WTC11 (cell line): ENCODE results near the gene OSBPL5. TPM values are rescaled to one million over a fixed set of nuclear protein-coding genes. Genes with fewer than 3 reads are reported as not detected.

ENCODE experiments used
- ATAC-seq: fragments of 200-7000 bp; cut with Tn5 transposase; 2 replicates; pipeline ENCODE4 v1.10.0; 2021; ENCODE audit warnings: mild to moderate bottlenecking, moderate library complexity
- CTCF ChIA-PET: fragments of 300-600 bp; sonication (Branson Sonifier 250); formaldehyde crosslinking; loops from one replicate; lab custom pipeline; 2021; ENCODE audit warnings: antibody characterized with exemption; lab: Charles Lee
- POLR2A ChIA-PET: fragments of 350-600 bp; sonication (Branson Sonifier 250); formaldehyde crosslinking; loops from one replicate; lab custom pipeline; 2021; ENCODE audit warnings: antibody characterized with exemption; lab: Charles Lee
- DNase-seq: peaks from one replicate; pipeline ENCODE4 v3.0.0; 2021; ENCODE audit warnings: low spot score
- H3K27ac Mint-ChIP-seq: 2 replicates; pipeline ENCODE4 v1.8.0; 2021; ENCODE audit warnings: mixed read lengths
- H3K27me3 Mint-ChIP-seq: 2 replicates; pipeline ENCODE4 v1.8.0; 2021; ENCODE audit warnings: low read depth, mild to moderate bottlenecking, moderate library complexity, mixed read lengths
- H3K36me3 Mint-ChIP-seq: 2 replicates; pipeline ENCODE4 v1.8.0; 2021; ENCODE audit warnings: mixed read lengths
- H3K4me1 Mint-ChIP-seq: 2 replicates; pipeline ENCODE4 v1.8.0; 2022; ENCODE audit warnings: mixed read lengths
- H3K4me3 Mint-ChIP-seq: 2 replicates; pipeline ENCODE4 v1.8.0; 2021; ENCODE audit warnings: mild to moderate bottlenecking, moderate library complexity, mixed read lengths
- H3K9me3 Mint-ChIP-seq: 2 replicates; pipeline ENCODE4 v1.8.0; 2021; ENCODE audit warnings: mixed read lengths
- EMX1 ChIP-seq: fragments of 250-450 bp; sonication (Bioruptor Pico); IDR thresholded peaks from 2 replicates; pipeline ENCODE4 v1.8.0; 2021; ENCODE audit warnings: mild to moderate bottlenecking
- ERG ChIP-seq: fragments of 250-450 bp; sonication (Bioruptor Pico); IDR thresholded peaks from 2 replicates; pipeline ENCODE4 v1.8.0; 2021; ENCODE audit warnings: mild to moderate bottlenecking
- IRF2 ChIP-seq: sonication (generic); formaldehyde crosslinking; IDR thresholded peaks from 2 replicates; pipeline ENCODE4 v1.8.0; 2022; ENCODE audit warnings: low read depth, missing genetic modification reagents, borderline replicate concordance
- NFE2L1 ChIP-seq: sonication (generic); formaldehyde crosslinking; IDR thresholded peaks from 2 replicates; pipeline ENCODE4 v1.8.1; 2023; ENCODE audit warnings: missing genetic modification reagents
- OVOL2 ChIP-seq: fragments of 250-450 bp; sonication (Bioruptor Pico); IDR thresholded peaks from 2 replicates; pipeline ENCODE4 v1.9.0; 2021; ENCODE audit warnings: mild to moderate bottlenecking, borderline replicate concordance
- SMAD4 ChIP-seq: sonication (generic); formaldehyde crosslinking; IDR thresholded peaks from 2 replicates; pipeline ENCODE4 v1.8.0; 2022; ENCODE audit warnings: mild to moderate bottlenecking, missing genetic modification reagents
- ZBTB21 ChIP-seq: sonication (generic); formaldehyde crosslinking; IDR thresholded peaks from 2 replicates; pipeline ENCODE4 v1.8.1; 2023; ENCODE audit warnings: mild to moderate bottlenecking, missing genetic modification reagents, borderline replicate concordance
- ZNF232 ChIP-seq: sonication (generic); formaldehyde crosslinking; IDR thresholded peaks from 2 replicates; pipeline ENCODE4 v1.8.0; 2022; ENCODE audit warnings: mild to moderate bottlenecking, missing genetic modification reagents
- total RNA-seq: library from RNA; stranded (reverse); gene quantifications from 3 replicates; pipeline ENCODE4 v1.2.3, GENCODE V29; 2021
- TF ChIP-seq, protein P1 (sequence below): sonication (generic); formaldehyde crosslinking; IDR thresholded peaks from 2 replicates; pipeline ENCODE4 v1.8.0; 2023; ENCODE audit warnings: missing genetic modification reagents, mild to moderate bottlenecking, borderline replicate concordance
- TF ChIP-seq, protein P2 (sequence below): sonication (generic); formaldehyde crosslinking; IDR thresholded peaks from 2 replicates; pipeline ENCODE4 v1.8.1; 2023; ENCODE audit warnings: mild to moderate bottlenecking, moderate library complexity, missing genetic modification reagents
- TF ChIP-seq, protein P3 (sequence below): sonication (generic); formaldehyde crosslinking; IDR thresholded peaks from 2 replicates; pipeline ENCODE4 v1.8.1; 2022; ENCODE audit warnings: mild to moderate bottlenecking, missing genetic modification reagents, moderate library complexity, borderline replicate concordance
- TF ChIP-seq, protein P4 (sequence below): sonication (generic); formaldehyde crosslinking; IDR thresholded peaks from 2 replicates; pipeline ENCODE4 v1.8.0; 2023; ENCODE audit warnings: mild to moderate bottlenecking, missing genetic modification reagents
- TF ChIP-seq, protein P5 (sequence below): sonication (generic); formaldehyde crosslinking; IDR thresholded peaks from 2 replicates; pipeline ENCODE4 v1.8.1; 2023; ENCODE audit warnings: mild to moderate bottlenecking, missing genetic modification reagents, moderate library complexity

The OSBPL5 gene
- total RNA-seq, 1 experiment from 2014 or later = 17.7 TPM

- ChIA-PET POLR2A (no interaction called here), CTCF (interaction anchor here (0.7 to 2.4 kb wide), 10 partner anchors 15 to 97 kb away, joined by 3 to 9 read pairs (median 4); partner anchors contain the start of genes MRGPRG and OSBPL5)
- ATAC-seq (no peak; the same call in 1 of the 2 replicates), DNase-seq (no peak)
- no peak for TF ChIP-seq OVOL2 (CRISPR knock-in tag)
- TF ChIP-seq NFE2L1 (CRISPR knock-in tag) = no peak
- TF ChIP-seq IRF2 (CRISPR knock-in tag) = no peak
- Mint-ChIP-seq H3K4me3 (peak overlapping the region; percentile 24; the same call in 1 of the 2 replicates), H3K27ac (no peak overlapping the region), H3K27me3 (peaks cover 14% of the 10 kb centered on the region), H3K9me3 (peaks cover 4% of the 10 kb centered on the region), H3K36me3 (peaks cover 4% of the 10 kb centered on the region; the same call in 1 of the 2 replicates), H3K4me1 (peaks cover 41% of the 10 kb centered on the region)
Observed at GRCh38 chr11:3188496-3189195, 23.5 kb upstream of the OSBPL5 start.

DNA sequence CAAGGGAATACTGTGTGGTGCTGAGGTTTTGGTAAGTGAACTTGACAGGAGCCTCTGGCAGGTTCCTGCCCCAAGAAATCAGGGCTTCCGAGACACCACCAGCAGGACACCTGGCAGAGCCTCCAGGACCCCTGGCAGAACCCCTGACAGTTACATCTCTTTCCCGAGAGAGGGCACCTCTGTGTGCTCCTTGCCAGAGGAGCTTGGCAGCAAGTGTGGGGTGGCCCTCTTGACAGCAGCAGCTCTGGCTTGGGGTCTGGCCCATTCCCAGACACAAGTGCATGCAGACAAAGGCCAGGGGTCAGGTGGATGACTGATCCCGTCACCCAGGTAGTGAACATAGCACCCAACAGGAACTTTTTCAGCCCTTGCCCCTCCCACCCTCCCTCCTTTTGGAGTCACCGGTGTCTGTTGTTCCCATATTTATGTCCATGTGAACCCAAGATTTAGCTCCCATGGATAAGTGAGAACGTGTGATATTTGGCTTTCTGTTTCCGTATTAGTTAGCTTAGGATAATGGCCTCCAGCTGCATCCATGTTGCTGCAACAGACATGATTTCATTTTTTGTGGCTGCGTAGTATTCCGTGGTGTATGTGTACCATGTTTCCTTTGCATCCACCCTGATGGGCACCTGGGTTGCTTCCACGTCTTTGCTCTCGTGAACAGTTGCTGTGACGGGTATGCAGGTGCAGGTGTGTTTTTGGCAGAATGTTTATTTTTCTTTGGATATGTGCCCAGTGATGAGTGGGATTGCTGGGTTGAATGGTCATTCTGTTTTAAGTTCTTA is 21.2 kb upstream of the OSBPL5 start:
- peaks cover 12% of the 10 kb centered on the region for H3K27me3 Mint-ChIP-seq
- no peaks in the 10 kb centered on the region for H3K36me3 Mint-ChIP-seq
- peaks cover 36% of the 10 kb centered on the region for H3K4me1 Mint-ChIP-seq
- DNase-seq = no peak
- H3K9me3 Mint-ChIP-seq = no peaks in the 10 kb centered on the region
- TF ChIP-seq ERG (CRISPR knock-in tag) (no peak), EMX1 (CRISPR knock-in tag) (no peak)
- POLR2A ChIA-PET = no interaction called here
- no peak for ATAC-seq
- CTCF ChIA-PET = interaction anchor here (1.1 kb wide), 1 partner anchor 50 kb away, joined by 3 read pairs; no protein-coding TSS in a partner anchor
- no peak overlapping the region for H3K27ac Mint-ChIP-seq
- H3K4me3 Mint-ChIP-seq = no peak overlapping the region

DNA sequence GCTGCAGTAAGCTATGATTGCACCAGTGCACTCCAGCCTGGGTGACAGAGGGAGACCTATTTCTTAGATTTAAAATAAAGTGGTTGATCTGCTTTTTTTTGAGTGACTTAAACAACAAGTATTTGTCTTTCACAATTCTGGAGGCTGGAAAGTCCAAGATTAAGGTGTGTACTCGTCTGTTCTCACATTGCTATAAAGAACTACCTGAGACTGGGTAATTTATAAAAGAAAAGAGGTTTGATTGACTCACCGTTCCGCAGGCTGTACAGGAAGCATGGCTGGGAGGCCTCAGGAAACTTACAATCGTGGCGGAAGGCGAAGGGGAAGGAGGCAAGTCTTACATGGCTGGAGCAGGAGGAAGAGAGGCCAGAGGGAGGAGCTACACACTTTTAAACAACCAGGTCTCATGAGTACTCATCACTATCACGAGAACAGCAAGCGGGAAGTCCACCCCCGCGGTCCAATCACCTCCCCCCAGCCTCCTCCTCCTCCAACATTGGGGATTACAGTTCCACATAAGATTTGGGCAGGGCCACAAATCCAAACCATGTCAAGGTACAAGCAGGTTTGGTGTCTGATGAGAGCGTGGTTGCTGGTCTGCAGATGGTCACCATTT is 19.7 kb upstream of the OSBPL5 start:
- Mint-ChIP-seq H3K4me1 (peaks cover 24% of the 10 kb centered on the region), H3K36me3 (no peaks in the 10 kb centered on the region), H3K9me3 (peaks cover 10% of the 10 kb centered on the region), H3K27me3 (peaks cover 15% of the 10 kb centered on the region), H3K4me3 (no peak overlapping the region), H3K27ac (no peak overlapping the region)
- ATAC-seq (no peak), DNase-seq (no peak)
- ChIA-PET CTCF (interaction anchor here (0.7 kb wide), 1 partner anchor 327 kb away, joined by 3 read pairs; no protein-coding TSS in a partner anchor), POLR2A (no interaction called here)
- TF ChIP-seq ZBTB21 (no peak), SMAD4 (CRISPR knock-in tag) (no peak), ERG (CRISPR knock-in tag) (no peak), ZNF232 (CRISPR knock-in tag) (no peak)
- TF ChIP-seq, protein P1, sequence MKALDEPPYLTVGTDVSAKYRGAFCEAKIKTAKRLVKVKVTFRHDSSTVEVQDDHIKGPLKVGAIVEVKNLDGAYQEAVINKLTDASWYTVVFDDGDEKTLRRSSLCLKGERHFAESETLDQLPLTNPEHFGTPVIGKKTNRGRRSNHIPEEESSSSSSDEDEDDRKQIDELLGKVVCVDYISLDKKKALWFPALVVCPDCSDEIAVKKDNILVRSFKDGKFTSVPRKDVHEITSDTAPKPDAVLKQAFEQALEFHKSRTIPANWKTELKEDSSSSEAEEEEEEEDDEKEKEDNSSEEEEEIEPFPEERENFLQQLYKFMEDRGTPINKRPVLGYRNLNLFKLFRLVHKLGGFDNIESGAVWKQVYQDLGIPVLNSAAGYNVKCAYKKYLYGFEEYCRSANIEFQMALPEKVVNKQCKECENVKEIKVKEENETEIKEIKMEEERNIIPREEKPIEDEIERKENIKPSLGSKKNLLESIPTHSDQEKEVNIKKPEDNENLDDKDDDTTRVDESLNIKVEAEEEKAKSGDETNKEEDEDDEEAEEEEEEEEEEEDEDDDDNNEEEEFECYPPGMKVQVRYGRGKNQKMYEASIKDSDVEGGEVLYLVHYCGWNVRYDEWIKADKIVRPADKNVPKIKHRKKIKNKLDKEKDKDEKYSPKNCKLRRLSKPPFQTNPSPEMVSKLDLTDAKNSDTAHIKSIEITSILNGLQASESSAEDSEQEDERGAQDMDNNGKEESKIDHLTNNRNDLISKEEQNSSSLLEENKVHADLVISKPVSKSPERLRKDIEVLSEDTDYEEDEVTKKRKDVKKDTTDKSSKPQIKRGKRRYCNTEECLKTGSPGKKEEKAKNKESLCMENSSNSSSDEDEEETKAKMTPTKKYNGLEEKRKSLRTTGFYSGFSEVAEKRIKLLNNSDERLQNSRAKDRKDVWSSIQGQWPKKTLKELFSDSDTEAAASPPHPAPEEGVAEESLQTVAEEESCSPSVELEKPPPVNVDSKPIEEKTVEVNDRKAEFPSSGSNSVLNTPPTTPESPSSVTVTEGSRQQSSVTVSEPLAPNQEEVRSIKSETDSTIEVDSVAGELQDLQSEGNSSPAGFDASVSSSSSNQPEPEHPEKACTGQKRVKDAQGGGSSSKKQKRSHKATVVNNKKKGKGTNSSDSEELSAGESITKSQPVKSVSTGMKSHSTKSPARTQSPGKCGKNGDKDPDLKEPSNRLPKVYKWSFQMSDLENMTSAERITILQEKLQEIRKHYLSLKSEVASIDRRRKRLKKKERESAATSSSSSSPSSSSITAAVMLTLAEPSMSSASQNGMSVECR (CRISPR knock-in tag) = no peak
- TF ChIP-seq, protein P2, sequence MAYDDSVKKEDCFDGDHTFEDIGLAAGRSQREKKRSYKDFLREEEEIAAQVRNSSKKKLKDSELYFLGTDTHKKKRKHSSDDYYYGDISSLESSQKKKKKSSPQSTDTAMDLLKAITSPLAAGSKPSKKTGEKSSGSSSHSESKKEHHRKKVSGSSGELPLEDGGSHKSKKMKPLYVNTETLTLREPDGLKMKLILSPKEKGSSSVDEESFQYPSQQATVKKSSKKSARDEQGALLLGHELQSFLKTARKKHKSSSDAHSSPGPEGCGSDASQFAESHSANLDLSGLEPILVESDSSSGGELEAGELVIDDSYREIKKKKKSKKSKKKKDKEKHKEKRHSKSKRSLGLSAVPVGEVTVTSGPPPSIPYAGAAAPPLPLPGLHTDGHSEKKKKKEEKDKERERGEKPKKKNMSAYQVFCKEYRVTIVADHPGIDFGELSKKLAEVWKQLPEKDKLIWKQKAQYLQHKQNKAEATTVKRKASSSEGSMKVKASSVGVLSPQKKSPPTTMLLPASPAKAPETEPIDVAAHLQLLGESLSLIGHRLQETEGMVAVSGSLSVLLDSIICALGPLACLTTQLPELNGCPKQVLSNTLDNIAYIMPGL (CRISPR knock-in tag) = no peak
- TF ChIP-seq, protein P3, sequence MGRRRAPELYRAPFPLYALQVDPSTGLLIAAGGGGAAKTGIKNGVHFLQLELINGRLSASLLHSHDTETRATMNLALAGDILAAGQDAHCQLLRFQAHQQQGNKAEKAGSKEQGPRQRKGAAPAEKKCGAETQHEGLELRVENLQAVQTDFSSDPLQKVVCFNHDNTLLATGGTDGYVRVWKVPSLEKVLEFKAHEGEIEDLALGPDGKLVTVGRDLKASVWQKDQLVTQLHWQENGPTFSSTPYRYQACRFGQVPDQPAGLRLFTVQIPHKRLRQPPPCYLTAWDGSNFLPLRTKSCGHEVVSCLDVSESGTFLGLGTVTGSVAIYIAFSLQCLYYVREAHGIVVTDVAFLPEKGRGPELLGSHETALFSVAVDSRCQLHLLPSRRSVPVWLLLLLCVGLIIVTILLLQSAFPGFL (CRISPR knock-in tag) = no peak
- TF ChIP-seq, protein P4, sequence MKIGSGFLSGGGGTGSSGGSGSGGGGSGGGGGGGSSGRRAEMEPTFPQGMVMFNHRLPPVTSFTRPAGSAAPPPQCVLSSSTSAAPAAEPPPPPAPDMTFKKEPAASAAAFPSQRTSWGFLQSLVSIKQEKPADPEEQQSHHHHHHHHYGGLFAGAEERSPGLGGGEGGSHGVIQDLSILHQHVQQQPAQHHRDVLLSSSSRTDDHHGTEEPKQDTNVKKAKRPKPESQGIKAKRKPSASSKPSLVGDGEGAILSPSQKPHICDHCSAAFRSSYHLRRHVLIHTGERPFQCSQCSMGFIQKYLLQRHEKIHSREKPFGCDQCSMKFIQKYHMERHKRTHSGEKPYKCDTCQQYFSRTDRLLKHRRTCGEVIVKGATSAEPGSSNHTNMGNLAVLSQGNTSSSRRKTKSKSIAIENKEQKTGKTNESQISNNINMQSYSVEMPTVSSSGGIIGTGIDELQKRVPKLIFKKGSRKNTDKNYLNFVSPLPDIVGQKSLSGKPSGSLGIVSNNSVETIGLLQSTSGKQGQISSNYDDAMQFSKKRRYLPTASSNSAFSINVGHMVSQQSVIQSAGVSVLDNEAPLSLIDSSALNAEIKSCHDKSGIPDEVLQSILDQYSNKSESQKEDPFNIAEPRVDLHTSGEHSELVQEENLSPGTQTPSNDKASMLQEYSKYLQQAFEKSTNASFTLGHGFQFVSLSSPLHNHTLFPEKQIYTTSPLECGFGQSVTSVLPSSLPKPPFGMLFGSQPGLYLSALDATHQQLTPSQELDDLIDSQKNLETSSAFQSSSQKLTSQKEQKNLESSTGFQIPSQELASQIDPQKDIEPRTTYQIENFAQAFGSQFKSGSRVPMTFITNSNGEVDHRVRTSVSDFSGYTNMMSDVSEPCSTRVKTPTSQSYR = no peak
- TF ChIP-seq, protein P5, sequence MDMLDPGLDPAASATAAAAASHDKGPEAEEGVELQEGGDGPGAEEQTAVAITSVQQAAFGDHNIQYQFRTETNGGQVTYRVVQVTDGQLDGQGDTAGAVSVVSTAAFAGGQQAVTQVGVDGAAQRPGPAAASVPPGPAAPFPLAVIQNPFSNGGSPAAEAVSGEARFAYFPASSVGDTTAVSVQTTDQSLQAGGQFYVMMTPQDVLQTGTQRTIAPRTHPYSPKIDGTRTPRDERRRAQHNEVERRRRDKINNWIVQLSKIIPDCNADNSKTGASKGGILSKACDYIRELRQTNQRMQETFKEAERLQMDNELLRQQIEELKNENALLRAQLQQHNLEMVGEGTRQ = no peak
